Hippocampal formation (tissue), 2 donors: ENCODE data around the gene GATAD2A.
"Not testable (repeated sequence)": the region's sequence is repeated elsewhere in the genome, so short reads cannot be mapped to it uniquely, and the experiment has no call there.

Experiments
- DNase-seq, 2 donors: peaks; one replicate each; lab custom pipeline; 2025; lab: John Stamatoyannopoulos, UW

The GATAD2A gene

GRCh38 chr19:19465436-19466070 lies 60.1 kb downstream of the GATAD2A start:
- DNase-seq = no peak

GRCh38 chr19:19466201-19466600 lies 60.7 kb downstream of the GATAD2A start:
- no peak for DNase-seq

GRCh38 chr19:19468424-19469050 lies 63.1 kb downstream of the GATAD2A start:
- DNase-seq = no peak

- DNase-seq = no peak
Measured at GRCh38 chr19:19470579-19470978, 65.1 kb downstream of the GATAD2A start.

- no peak for DNase-seq
Measured at GRCh38 chr19:19471682-19472081, 66.2 kb downstream of the GATAD2A start.

GRCh38 chr19:19472106-19472505 lies 66.6 kb downstream of the GATAD2A start:
- DNase-seq = not testable (repeated sequence)

GRCh38 chr19:19475015-19475765 lies 69.7 kb downstream of the GATAD2A start:
- no peak for DNase-seq

GRCh38 chr19:19475849-19476828 lies 70.7 kb downstream of the GATAD2A start:
- DNase-seq = no peak

- no peak for DNase-seq
Measured at GRCh38 chr19:19477705-19478383, 72.4 kb downstream of the GATAD2A start.

- no peak for DNase-seq
Measured at GRCh38 chr19:19480688-19481087, 75.2 kb downstream of the GATAD2A start.

GRCh38 chr19:19482809-19483596 lies 77.5 kb downstream of the GATAD2A start:
- no peak for DNase-seq

GRCh38 chr19:19485161-19485997 lies 79.9 kb downstream of the GATAD2A start:
- DNase-seq = no peak

- no peak for DNase-seq
Measured at GRCh38 chr19:19485998-19486290, 80.5 kb downstream of the GATAD2A start.

GRCh38 chr19:19486343-19487076 lies 81.0 kb downstream of the GATAD2A start:
- DNase-seq = no peak

GRCh38 chr19:19487077-19487949 lies 81.8 kb downstream of the GATAD2A start:
- no peak for DNase-seq

GRCh38 chr19:19487950-19488874 lies 82.7 kb downstream of the GATAD2A start:
- DNase-seq = no peak
